Medulla oblongata (tissue), 1 donor: ENCODE measurements around the gene RABGAP1L.
"Not testable (repeated sequence)": the region's sequence is repeated elsewhere in the genome, so short reads cannot be mapped to it uniquely, and the experiment has no call there.

Experiments used
- DNase-seq: peaks from one replicate; pipeline ENCODE4 v3.0.0-alpha.2; 2015; ENCODE audit errors: extremely low spot score

RABGAP1L gene

GRCh38 chr1:174153825-174154107 lies 5.6 kb upstream of the RABGAP1L start:
- DNase-seq, result no peak

GRCh38 chr1:174156437-174156836 lies 2.9 kb upstream of the RABGAP1L start:
- no peak for DNase-seq

- no peak for DNase-seq
These were observed 2.0 kb upstream of the RABGAP1L start for GRCh38 chr1:174157157-174157806.

- peak; percentile 39 for DNase-seq
These were observed 511 bp upstream of the RABGAP1L start for GRCh38 chr1:174158767-174159251.

- DNase-seq, result peak; percentile 38
These were observed 771 bp downstream of the RABGAP1L start for GRCh38 chr1:174160109-174160473.

- no peak for DNase-seq
These were observed 1.3 kb downstream of the RABGAP1L start for GRCh38 chr1:174160603-174161002.

GRCh38 chr1:174161813-174162212 lies 2.5 kb downstream of the RABGAP1L start:
- DNase-seq, result no peak

GRCh38 chr1:174164826-174165225 lies 5.5 kb downstream of the RABGAP1L start:
- DNase-seq, result no peak

GRCh38 chr1:174165471-174166137 lies 6.3 kb downstream of the RABGAP1L start:
- peak; percentile 19 for DNase-seq

GRCh38 chr1:174166530-174167264 lies 7.4 kb downstream of the RABGAP1L start:
- DNase-seq, result no peak

GRCh38 chr1:174167265-174167803 lies 8.0 kb downstream of the RABGAP1L start:
- DNase-seq, result no peak

- no peak for DNase-seq
These were observed 10.0 kb downstream of the RABGAP1L start for GRCh38 chr1:174169342-174169741.

- no peak for DNase-seq
These were observed 11.8 kb downstream of the RABGAP1L start for GRCh38 chr1:174171073-174171472.

GRCh38 chr1:174174461-174175329 lies 15.4 kb downstream of the RABGAP1L start:
- no peak for DNase-seq

GRCh38 chr1:174178459-174178858 lies 19.1 kb downstream of the RABGAP1L start:
- DNase-seq, result not testable (repeated sequence)

GRCh38 chr1:174189428-174190062 lies 30.2 kb downstream of the RABGAP1L start:
- no peak for DNase-seq

GRCh38 chr1:174190691-174191199 lies 31.4 kb downstream of the RABGAP1L start:
- DNase-seq, result no peak

- DNase-seq, result no peak
These were observed 32.1 kb downstream of the RABGAP1L start for GRCh38 chr1:174191349-174191862.

GRCh38 chr1:174194461-174194860 lies 35.1 kb downstream of the RABGAP1L start:
- no peak for DNase-seq

GRCh38 chr1:174197088-174197487 lies 37.8 kb downstream of the RABGAP1L start:
- no peak for DNase-seq

- no peak for DNase-seq
These were observed 38.2 kb downstream of the RABGAP1L start for GRCh38 chr1:174197547-174197946.
